B cell (primary cell): ENCODE measurements around the gene IL17RC. TPM values are rescaled to one million over a fixed set of nuclear protein-coding genes. Genes with fewer than 3 reads are reported as not detected.

Experiments
- ATAC-seq: fragments of 200-7000 bp; cut with Tn5 transposase; one replicate; pipeline ENCODE4 v1.10.0; 2021; ENCODE audit warnings: low read depth, mild to moderate bottlenecking, moderate number of reproducible peaks, moderate library complexity
- CTCF ChIA-PET: fragments of 350-600 bp; sonication (Branson Sonifier 250); formaldehyde crosslinking; loops from one replicate; lab custom pipeline; 2021; ENCODE audit warnings: antibody characterized with exemption, inconsistent platforms; lab: Charles Lee
- POLR2A ChIA-PET: fragments of 350-600 bp; sonication (Branson Sonifier 250); formaldehyde crosslinking; loops from one replicate; lab custom pipeline; 2021; ENCODE audit warnings: antibody characterized with exemption; lab: Charles Lee
- DNase-seq: peaks from one replicate; pipeline ENCODE4 v3.0.0; 2013
- H2AFZ ChIP-seq: 2 replicates; pipeline ENCODE4 v1.6.1; 2012; ENCODE audit warnings: mild to moderate bottlenecking, low read depth, low read length; ENCODE audit not compliant: insufficient read depth, poor library complexity, severe bottlenecking
- H3K27ac ChIP-seq, 2 donors: 1 replicate in 1 of 2; 2 replicates in 1 of 2; pipeline ENCODE4 v1.5.1; 2012 to 2013; ENCODE audit warnings: low read length in 2 of 2, mild to moderate bottlenecking in 2 of 2, moderate library complexity in 1 of 2
- H3K27me3 ChIP-seq, 4 experiments: fragments of 200-600 bp in 1 of 4; sonication (generic) in 1 of 4; replicated peaks in 1 of 4; 1 replicate in 2 of 4; 2 replicates in 2 of 4; pipeline versions ENCODE4 v1.6.1 to v1.7.0; 2013 to 2016; ENCODE audit warnings: low read length in 3 of 4, mild to moderate bottlenecking in 2 of 4, mixed read lengths in 1 of 4, moderate library complexity in 1 of 4; ENCODE audit not compliant: insufficient read depth in 4 of 4, control insufficient read depth in 3 of 4; ENCODE audit errors: control extremely low read depth in 1 of 4
- H3K36me3 ChIP-seq, 2 experiments: replicated peaks in 1 of 2; 1 replicate in 1 of 2; 2 replicates in 1 of 2; pipeline versions ENCODE4 v1.6.1 to v1.7.1; 2013; ENCODE audit warnings: low read length in 1 of 2; ENCODE audit not compliant: insufficient read depth in 2 of 2, control insufficient read depth in 1 of 2; ENCODE audit errors: control extremely low read depth in 1 of 2, extremely low read depth in 1 of 2
- H3K4me1 ChIP-seq, 2 donors: fragments of 200-600 bp in 1 of 2; sonication (generic) in 1 of 2; 1 replicate in 1 of 2; 2 replicates in 1 of 2; pipeline versions ENCODE4 v1.5.1 to v1.6.1; 2013 to 2017; ENCODE audit warnings: low read length in 2 of 2; ENCODE audit not compliant: control insufficient read depth in 2 of 2, insufficient read depth in 2 of 2
- H3K4me2 ChIP-seq: replicated peaks from 2 replicates; pipeline ENCODE3; 2012; ENCODE audit warnings: mild to moderate bottlenecking, low read depth, low read length; ENCODE audit not compliant: poor library complexity, severe bottlenecking
- H3K4me3 ChIP-seq, 5 experiments: fragments of 200-600 bp in 1 of 5; sonication (generic) in 1 of 5; 1 replicate in 3 of 5; 2 replicates in 2 of 5; pipeline versions ENCODE4 v1.5.1 to v1.7.0; 2011 to 2016; ENCODE audit warnings: low read length in 4 of 5, mild to moderate bottlenecking in 4 of 5, low read depth in 2 of 5, control low read depth in 1 of 5, moderate library complexity in 1 of 5; ENCODE audit not compliant: insufficient read depth in 1 of 5; ENCODE audit errors: control extremely low read depth in 1 of 5, extremely low read depth in 1 of 5
- H3K79me2 ChIP-seq: fragments of 200-600 bp; sonication (generic); one replicate; pipeline ENCODE4 v1.6.0; 2016; ENCODE audit warnings: low read length; ENCODE audit not compliant: control insufficient read depth, insufficient read depth
- H3K9ac ChIP-seq: fragments of 200-600 bp; sonication (generic); 2 replicates; pipeline ENCODE4 v1.6.1; 2017; ENCODE audit warnings: mild to moderate bottlenecking, low read length, moderate library complexity
- H3K9me3 ChIP-seq, 3 donors: one replicate each; pipeline versions ENCODE4 v1.6.1 to v1.7.1; 2013; ENCODE audit warnings: low read length in 2 of 3; ENCODE audit not compliant: control insufficient read depth in 2 of 3, insufficient read depth in 1 of 3; ENCODE audit errors: control extremely low read depth in 1 of 3
- H4K20me1 ChIP-seq: 2 replicates; pipeline ENCODE4 v1.6.0; 2012; ENCODE audit warnings: mild to moderate bottlenecking, low read length; ENCODE audit not compliant: insufficient read depth, control insufficient read depth, poor library complexity, severe bottlenecking
- H3K27ac Mint-ChIP-seq: one replicate; pipeline ENCODE4 v1.8.0; 2021; ENCODE audit warnings: mixed read lengths
- H3K27me3 Mint-ChIP-seq: one replicate; pipeline ENCODE4 v1.8.0; 2021; ENCODE audit warnings: mixed read lengths
- H3K4me1 Mint-ChIP-seq: one replicate; pipeline ENCODE4 v1.8.0; 2021; ENCODE audit warnings: mixed read lengths
- H3K4me3 Mint-ChIP-seq: one replicate; pipeline ENCODE4 v1.8.0; 2021; ENCODE audit warnings: mixed read lengths
- H3K9me3 Mint-ChIP-seq: one replicate; pipeline ENCODE4 v1.8.0; 2022; ENCODE audit warnings: mixed read lengths; ENCODE audit not compliant: insufficient read depth
- EZH2 ChIP-seq: IDR thresholded peaks from 2 replicates; pipeline ENCODE4 v1.6.1; 2012; ENCODE audit warnings: borderline replicate concordance, low read depth, mild to moderate bottlenecking, moderate library complexity, low read length; ENCODE audit not compliant: insufficient read depth, poor library complexity, severe bottlenecking
- WGBS: methylation state at CpG from one replicate; pipeline ENCODE4 v1.1.5; 2013; ENCODE audit warnings: missing lambda C conversion rate; ENCODE audit not compliant: insufficient coverage; 5-methylcytosine and 5-hydroxymethylcytosine counted together
- intact Hi-C: fragments of 100-400 bp; cut with micrococcal nuclease; formaldehyde crosslinking; loops from one replicate; pipeline ENCODE4 v1.10.0; 2022
- polyA plus RNA-seq: library from polyadenylated mRNA; depleted of rRNA; stranded (reverse); fragments of >200 nt; gene quantifications from 2 replicates; pipeline ENCODE4 v1.2.3, GENCODE V29; 2012
- total RNA-seq, 2 donors: library from RNA; stranded (reverse); fragments of 120-200 nt in 1 of 2; gene quantifications; 1 replicate in 1 of 2; 2 replicates in 1 of 2; pipeline versions ENCODE4 v1.2.3 to v1.2.4, GENCODE V29; 2013 to 2022
- TF ChIP-seq, protein P1 (sequence below): fragments of 200-600 bp; IDR thresholded peaks from one replicate; pipeline ENCODE4 v1.8.0; 2022; ENCODE audit warnings: antibody characterized with exemption, mild to moderate bottlenecking

IL17RC gene
- total and polyA plus RNA-seq, 2 donors (not counting 1 experiment from before 2014, with no cell fraction given): 0.25 to 0.98 TPM

DNA sequence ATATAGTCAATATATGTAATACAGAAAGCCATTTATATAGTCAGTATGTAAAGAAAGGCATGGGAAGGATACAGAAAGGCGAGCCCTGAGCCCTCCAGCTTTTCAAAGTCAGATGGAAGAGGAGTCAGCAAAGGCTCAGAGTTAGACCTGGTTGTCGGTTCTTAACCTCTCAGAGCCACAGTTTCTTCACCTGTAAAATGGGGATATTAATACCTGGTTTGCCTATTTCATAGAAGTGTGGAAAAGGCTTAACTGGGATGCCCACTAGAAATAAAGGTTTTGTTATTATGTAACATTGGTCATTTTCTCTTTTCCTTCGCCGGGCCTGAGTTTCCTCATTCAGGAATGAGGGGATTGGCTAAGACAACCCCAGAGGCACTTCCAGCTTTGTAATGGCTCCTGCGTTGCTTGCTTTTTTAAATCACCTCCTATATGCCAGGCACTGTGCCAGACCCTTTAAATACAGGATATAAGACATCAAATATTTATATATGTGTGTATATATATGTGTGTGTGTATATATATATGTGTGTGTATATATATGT is 19.1 kb downstream of the IL17RC start:
- Mint-ChIP-seq H3K4me3 (no peak overlapping the region), H3K27me3 (no peaks in the 10 kb centered on the region), H3K4me1 (peaks cover 39% of the 10 kb centered on the region), H3K9me3 (no peaks in the 10 kb centered on the region), H3K27ac (no peak overlapping the region)
- Histone ChIP-seq H3K79me2 (peaks cover 27% of the 10 kb centered on the region), H3K4me3 (no peak overlapping the region), H3K27ac (no peak overlapping the region), H3K36me3 (peaks cover 0 to 27% of the 10 kb centered on the region in 2 experiments), H2AFZ (no peak overlapping the region), H3K27me3 (no peaks in the 10 kb centered on the region), H4K20me1 (no peaks in the 10 kb centered on the region), H3K4me2 (no peak overlapping the region), H3K9ac (no peak overlapping the region), H3K9me3 (no peaks in the 10 kb centered on the region), H3K4me1 (peaks cover 22 to 26% of the 10 kb centered on the region in 2 donors)
- intact Hi-C loops: no loop called here
- 100% methylated on average over 1 of the region's 5 CpGs for WGBS
- no peak for TF ChIP-seq EZH2
- TF ChIP-seq, protein P1, sequence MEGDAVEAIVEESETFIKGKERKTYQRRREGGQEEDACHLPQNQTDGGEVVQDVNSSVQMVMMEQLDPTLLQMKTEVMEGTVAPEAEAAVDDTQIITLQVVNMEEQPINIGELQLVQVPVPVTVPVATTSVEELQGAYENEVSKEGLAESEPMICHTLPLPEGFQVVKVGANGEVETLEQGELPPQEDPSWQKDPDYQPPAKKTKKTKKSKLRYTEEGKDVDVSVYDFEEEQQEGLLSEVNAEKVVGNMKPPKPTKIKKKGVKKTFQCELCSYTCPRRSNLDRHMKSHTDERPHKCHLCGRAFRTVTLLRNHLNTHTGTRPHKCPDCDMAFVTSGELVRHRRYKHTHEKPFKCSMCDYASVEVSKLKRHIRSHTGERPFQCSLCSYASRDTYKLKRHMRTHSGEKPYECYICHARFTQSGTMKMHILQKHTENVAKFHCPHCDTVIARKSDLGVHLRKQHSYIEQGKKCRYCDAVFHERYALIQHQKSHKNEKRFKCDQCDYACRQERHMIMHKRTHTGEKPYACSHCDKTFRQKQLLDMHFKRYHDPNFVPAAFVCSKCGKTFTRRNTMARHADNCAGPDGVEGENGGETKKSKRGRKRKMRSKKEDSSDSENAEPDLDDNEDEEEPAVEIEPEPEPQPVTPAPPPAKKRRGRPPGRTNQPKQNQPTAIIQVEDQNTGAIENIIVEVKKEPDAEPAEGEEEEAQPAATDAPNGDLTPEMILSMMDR: no peak
- CTCF ChIA-PET: interaction anchor here (2.1 to 6.0 kb wide), 2 partner anchors 11 to 15 kb away, joined by 5 to 47 read pairs; no protein-coding TSS in a partner anchor
- ATAC-seq (no peak), DNase-seq (no peak)
- POLR2A ChIA-PET: interaction anchor here (0.6 to 1.6 kb wide), 2 partner anchors 10 to 51 kb away, joined by 4 to 5 read pairs; partner anchors contain the start of gene EMC3

DNA sequence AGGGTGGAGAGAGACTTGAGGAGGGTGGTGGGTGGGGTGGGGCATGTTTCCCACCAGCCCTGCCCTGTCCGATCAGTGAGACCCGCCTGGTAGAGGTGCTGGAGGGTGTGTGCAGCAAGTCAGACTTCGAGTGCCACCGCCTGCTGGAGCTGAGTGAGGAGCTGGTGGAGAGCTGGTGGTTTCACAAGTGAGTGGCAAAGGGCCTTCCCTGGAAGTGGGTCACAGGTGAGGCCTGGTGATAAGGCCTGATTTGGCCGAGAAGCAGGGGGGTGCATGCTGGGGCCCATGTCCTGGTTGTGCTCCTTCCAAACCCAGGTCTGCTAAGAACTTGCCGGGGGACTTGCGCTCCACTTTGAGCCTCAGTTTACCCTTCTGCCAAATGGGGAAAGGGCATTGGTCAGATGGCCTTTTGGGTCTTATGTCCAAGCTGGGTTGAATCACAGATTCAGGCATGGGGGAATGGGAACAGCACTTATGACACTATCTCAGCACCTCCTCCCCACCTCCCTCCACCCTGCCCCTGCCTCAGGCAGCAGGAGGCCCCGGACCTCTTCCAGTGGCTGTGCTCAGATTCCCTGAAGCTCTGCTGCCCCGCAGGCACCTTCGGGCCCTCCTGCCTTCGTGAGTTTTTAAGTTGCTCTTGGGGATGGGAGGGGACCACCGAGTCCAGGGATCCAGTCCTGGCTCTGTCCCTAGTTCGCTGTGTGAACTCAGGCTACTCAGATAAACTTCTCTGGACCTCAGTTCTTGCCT is 20.8 kb downstream of the IL17RC start:
- no peaks in the 10 kb centered on the region for H3K27me3 Mint-ChIP-seq
- no peak overlapping the region for H3K4me3 Mint-ChIP-seq
- Histone ChIP-seq H3K27ac (no peak overlapping the region), H3K4me1 (peaks cover 16% of the 10 kb centered on the region in 2 donors), H4K20me1 (no peaks in the 10 kb centered on the region), H2AFZ (no peak overlapping the region), H3K9ac (no peak overlapping the region), H3K36me3 (peaks cover 0 to 32% of the 10 kb centered on the region in 2 experiments), H3K27me3 (no peaks in the 10 kb centered on the region), H3K4me3 (no peak overlapping the region), H3K79me2 (peaks cover 27% of the 10 kb centered on the region), H3K9me3 (no peaks in the 10 kb centered on the region), H3K4me2 (no peak overlapping the region)
- DNase-seq (no peak), ATAC-seq (no peak)
- peaks cover 28% of the 10 kb centered on the region for H3K4me1 Mint-ChIP-seq
- 97% methylated on average over 13 of the region's 13 CpGs for WGBS
- intact Hi-C loops: no loop called here
- CTCF ChIA-PET: no interaction called here
- no peaks in the 10 kb centered on the region for H3K9me3 Mint-ChIP-seq
- no peak overlapping the region for H3K27ac Mint-ChIP-seq
- TF ChIP-seq EZH2: no peak
- TF ChIP-seq, protein P1: no peak
- POLR2A ChIA-PET: no interaction called here
